Heart left ventricle (tissue), 16 donors: ENCODE results near the gene FSTL4. TPM values are rescaled to one million over a fixed set of nuclear protein-coding genes. Genes with fewer than 3 reads are reported as not detected.

ENCODE experiments used
- ATAC-seq, 4 donors: fragments of 200-7000 bp; cut with Tn5 transposase; one replicate each; pipeline ENCODE4 v1.9.1; 2020 to 2022; ENCODE audit warnings: moderate library complexity in 4 of 4, mild to moderate bottlenecking in 3 of 4, moderate number of reproducible peaks in 1 of 4
- DNase-seq, 5 donors: peaks; one replicate each; pipeline ENCODE4 v3.0.0-alpha.2; 2020
- H3K27ac ChIP-seq, 12 donors: fragments of 200-600 bp; sonication (generic) in 4 of 12; one replicate each; pipeline versions ENCODE4 v1.5.0 to v1.8.0; 2016 to 2022; ENCODE audit warnings: mild to moderate bottlenecking in 2 of 12
- H3K27me3 ChIP-seq, 9 donors: fragments of 200-600 bp; sonication (generic) in 2 of 9; one replicate each; pipeline versions ENCODE4 v1.5.1 to v1.8.0; 2016 to 2022; ENCODE audit warnings: mild to moderate bottlenecking in 3 of 9
- H3K36me3 ChIP-seq, 9 donors: fragments of 200-600 bp; sonication (generic) in 2 of 9; one replicate each; pipeline versions ENCODE4 v1.5.0 to v1.8.0; 2018 to 2022; ENCODE audit warnings: mild to moderate bottlenecking in 2 of 9
- H3K4me1 ChIP-seq, 12 donors: fragments of 200-600 bp; sonication (generic) in 4 of 12; one replicate each; pipeline versions ENCODE4 v1.5.0 to v1.8.0; 2016 to 2022; ENCODE audit warnings: mild to moderate bottlenecking in 3 of 12
- H3K4me3 ChIP-seq, 12 donors: fragments of 200-600 bp; sonication (generic) in 4 of 12; one replicate each; pipeline versions ENCODE4 v1.5.0 to v1.8.0; 2017 to 2022; ENCODE audit warnings: mild to moderate bottlenecking in 9 of 12, moderate library complexity in 4 of 12
- H3K9me3 ChIP-seq, 12 donors: fragments of 200-600 bp; sonication (generic) in 4 of 12; one replicate each; pipeline versions ENCODE4 v1.5.0 to v1.8.0; 2016 to 2022; ENCODE audit warnings: mild to moderate bottlenecking in 1 of 12
- CTCF ChIP-seq, 12 donors: fragments of 200-600 bp; sonication (generic) in 4 of 12; IDR thresholded peaks; one replicate each; pipeline versions ENCODE4 v1.5.0 to v1.8.0; 2018 to 2022; ENCODE audit warnings: antibody characterized with exemption in 12 of 12, mild to moderate bottlenecking in 5 of 12
- POLR2A ChIP-seq, 2 donors: fragments of 450-650 bp; IDR thresholded peaks; one replicate each; pipeline ENCODE4 v1.6.1; 2017; ENCODE audit warnings: antibody characterized with exemption in 2 of 2, mild to moderate bottlenecking in 2 of 2, moderate library complexity in 2 of 2
- WGBS, 4 donors: extraction: QIAGEN DNeasy Blood & Tissue Kit in 2 of 4; methylation state at CpG; one replicate each; pipeline versions ENCODE4 v1.1.5 to v1.1.7; 2013 to 2018; 5-methylcytosine and 5-hydroxymethylcytosine counted together
- intact Hi-C, 10 donors: fragments of 100-400 bp; cut with DNase I; formaldehyde crosslinking; loops; one replicate each; pipeline versions ENCODE4 v1.11.1 to v1.14.2; 2022
- polyA plus RNA-seq, 2 donors: library from polyadenylated mRNA; stranded (reverse); fragments of 200-250 nt; gene quantifications; one replicate each; pipeline ENCODE4 v1.2.3, GENCODE V29; 2013
- total RNA-seq, 9 donors: library from RNA; depleted of rRNA in 2 of 9; stranded (reverse); fragments of >200 nt in 2 of 9; fragmentation: NEBNext Ultra II Directional in 3 of 9; extraction: Animal tissue kit (Norgen Biotek cat#: 25700) in 3 of 9; gene quantifications; one replicate each; pipeline versions ENCODE4 v1.1.0 to v1.2.4, GENCODE V29; 2016 to 2023
- donor health status: ischemic (EF 13 %, LVEDD 7.1; RV severe dilation, severe dysfunction).
- donor health status: healthy with polysubstance abuse.
- donor health status: DM: no; HTN: yes; CAD: no.
- donor health status: DM: no; HTN: no; CAD: no.
- donor health status: ischemic (EF 25% LVEDD 6.9; RV normal size, moderate dysfunction).
- donor health status: ischemic (EF 25% LVEDD 5.7; RV mildly dilated, moderate dysfunction).
- donor health status: healthy.
- donor health status: DM: yes; HTN: yes; CAD: no.
- donor health status: ischemic (EF 35%, LVEDD 5.7; RV mildly dilated, moderate dysfunction).
- donor health status: nonischemic (EF 11% LVEDD 7.7; RV severe dilation, severe dysfunction).
- donor health status: DM: yes; HTN: yes; CAD: no.
- donor health status: PGD.
- donor health status: ischemic (EF 29% LVEDD 5.4; RV normal size, mild dysfunction).
- donor health status: nonischemic (EF 23%, LVEDD 6.1; RV moderate dilation, normal function).

FSTL4 gene
- total and polyA plus RNA-seq, 11 donors = 0.01 to 0.39 (median 0.17) TPM; not detected in 6

DNA sequence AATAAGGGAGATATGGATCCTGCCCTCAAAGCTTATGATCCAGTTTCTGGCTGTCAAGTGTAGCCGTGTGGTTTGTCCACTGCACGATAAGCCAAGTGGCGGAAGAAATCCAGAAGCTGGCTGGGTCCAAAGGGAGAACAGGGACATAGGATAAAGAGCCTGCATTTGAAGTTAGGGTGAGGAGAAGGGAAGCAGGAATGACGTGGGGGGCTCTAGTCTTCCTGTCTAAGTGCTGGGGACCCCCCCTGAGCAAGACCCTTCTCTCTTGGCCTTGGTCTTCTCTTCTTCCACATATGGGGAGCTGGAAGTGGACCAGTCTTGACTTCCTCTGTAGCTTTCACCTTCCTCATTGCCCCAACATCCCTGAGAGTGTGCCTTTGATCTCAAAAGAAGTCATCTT lies 186.6 kb downstream of the FSTL4 start:
- intact Hi-C loops = loop anchor here in 5 of 10 donors (2.0 to 10.0 kb wide), 5 partner anchors 437 to 519 kb away; no protein-coding TSS in a partner anchor
- Histone ChIP-seq H3K9me3 (no peaks in the 10 kb centered on the region), H3K27me3 (peaks cover 0 to 18% (median 0%) of the 10 kb centered on the region in 9 donors), H3K4me3 (no peak overlapping the region), H3K27ac (no peak overlapping the region), H3K36me3 (no peaks in the 10 kb centered on the region), H3K4me1 (peaks cover 0 to 5% (median 0%) of the 10 kb centered on the region in 12 donors)
- WGBS, 4 donors = 78 to 86% (median 82%) methylated on average over 4 of the region's 4 CpGs
- ATAC-seq = no peak
- no peak for DNase-seq
- TF ChIP-seq POLR2A (IDR thresholded peaks at IDR 0.05) (no peak), CTCF (IDR thresholded peaks at IDR 0.05) (no peak)

GRCh38 chr5:133425222-133425621 lies 187.1 kb downstream of the FSTL4 start:
- no peak for ATAC-seq
- Histone ChIP-seq H3K36me3 (no peaks in the 10 kb centered on the region), H3K27me3 (peaks cover 0 to 18% (median 0%) of the 10 kb centered on the region in 9 donors), H3K4me3 (no peak overlapping the region), H3K4me1 (peaks cover 0 to 5% (median 0%) of the 10 kb centered on the region in 12 donors), H3K9me3 (no peaks in the 10 kb centered on the region), H3K27ac (no peak overlapping the region)
- WGBS, 4 donors = 61 to 83% (median 75%) methylated on average over 5 of the region's 5 CpGs
- intact Hi-C loops = loop anchor here in 5 of 10 donors (2.0 to 10.0 kb wide), 5 partner anchors 437 to 520 kb away; no protein-coding TSS in a partner anchor
- no peak for DNase-seq
- no peak for TF ChIP-seq CTCF (IDR thresholded peaks at IDR 0.05)
- TF ChIP-seq POLR2A (IDR thresholded peaks at IDR 0.05) = no peak

DNA sequence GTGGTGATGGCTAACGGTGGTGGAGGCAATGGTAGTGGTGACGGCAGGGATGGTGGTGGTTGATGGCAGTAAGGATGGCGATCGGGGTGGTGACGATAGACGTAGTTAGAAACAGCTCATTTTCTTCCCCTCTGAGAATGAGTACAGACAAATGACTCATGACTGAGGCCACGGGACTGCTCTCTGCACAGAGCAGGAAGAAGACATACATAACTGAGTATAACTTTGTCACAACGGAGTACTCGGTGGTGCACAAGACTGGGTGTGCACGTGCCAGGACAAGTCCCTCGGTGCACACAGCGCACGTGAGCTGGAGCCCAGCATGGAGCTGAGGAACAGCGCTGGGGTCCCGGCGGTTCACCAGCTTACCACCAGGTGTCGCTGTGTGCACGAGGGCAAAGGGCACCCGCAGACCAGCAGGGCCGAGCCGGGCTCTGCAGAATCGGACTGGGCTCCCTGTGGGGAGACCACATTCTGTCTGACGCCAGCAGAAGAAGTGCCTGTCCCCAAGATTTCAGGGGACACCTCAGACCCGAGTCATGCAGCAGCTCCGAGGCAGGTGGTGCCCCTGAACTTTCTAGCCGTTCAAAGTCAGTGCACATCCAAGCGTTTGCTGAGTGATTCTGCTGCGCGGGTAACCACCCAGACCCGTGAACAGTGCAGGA lies 188.6 kb downstream of the FSTL4 start:
- DNase-seq = peak; percentile 38 to 84 (median 65)
- no peak overlapping the region for H3K27ac ChIP-seq
- no peaks in the 10 kb centered on the region for H3K36me3 ChIP-seq
- ATAC-seq = peak; percentile 50 to 89 (median 79)
- TF ChIP-seq POLR2A (IDR thresholded peaks at IDR 0.05) (no peak), CTCF (IDR thresholded peaks at IDR 0.05) (peak; percentile 80 to 95 (median 92))
- 31 to 45% (median 38%) methylated on average over 19 to 30 of the region's 30 CpGs for WGBS, 4 donors
- H3K4me1 ChIP-seq = peaks cover 0 to 5% (median 0%) of the 10 kb centered on the region in 12 donors
- peaks cover 0 to 16% (median 0%) of the 10 kb centered on the region in 9 donors for H3K27me3 ChIP-seq
- H3K4me3 ChIP-seq = no peak overlapping the region
- no peaks in the 10 kb centered on the region for H3K9me3 ChIP-seq
- intact Hi-C loops = loop anchor here (1.0 to 10.0 kb wide), 11 partner anchors 187 to 521 kb away; partner anchors contain the start of gene FSTL4 (in 6 of the 10)

DNA sequence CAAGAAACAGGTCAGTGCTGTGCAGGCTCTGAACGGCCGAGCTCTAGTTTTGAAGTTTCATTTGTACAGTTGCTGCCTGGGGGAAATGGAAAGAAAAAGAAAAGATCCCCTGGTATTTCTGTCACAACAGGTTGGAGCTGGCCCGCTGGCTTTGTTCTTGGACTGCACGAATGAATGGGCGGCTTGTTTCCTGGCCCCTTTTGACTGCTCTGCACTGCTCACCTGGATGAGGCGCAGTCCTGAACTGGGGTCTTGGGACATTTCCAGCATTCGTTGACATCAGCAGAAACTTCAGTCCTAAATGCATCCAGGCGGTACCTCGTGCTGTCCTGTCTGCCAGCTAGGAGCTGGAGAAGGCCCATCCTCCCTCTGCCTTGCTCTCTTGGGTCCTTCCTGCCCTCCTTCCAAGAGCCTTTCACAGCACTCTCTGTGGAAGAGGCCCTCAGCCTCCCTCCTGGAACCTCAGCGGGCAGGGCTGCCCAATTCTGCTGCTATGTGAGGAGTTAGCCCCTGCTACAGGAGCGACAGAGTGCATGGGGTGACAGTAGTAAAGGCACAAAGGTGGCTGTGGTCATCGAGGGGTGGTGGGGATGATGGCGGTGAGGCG lies 189.2 kb downstream of the FSTL4 start:
- intact Hi-C loops = loop anchor here (1.0 to 10.0 kb wide), 11 partner anchors 188 to 522 kb away; partner anchors contain the start of gene FSTL4 (in 6 of the 10)
- no peak overlapping the region for H3K4me3 ChIP-seq
- 85 to 94% (median 89%) methylated on average over 13 to 14 of the region's 14 CpGs for WGBS, 4 donors
- peaks cover 0 to 5% (median 0%) of the 10 kb centered on the region in 12 donors for H3K4me1 ChIP-seq
- no peak for DNase-seq
- H3K27ac ChIP-seq = no peak overlapping the region
- TF ChIP-seq CTCF (IDR thresholded peaks at IDR 0.05) (no peak), POLR2A (IDR thresholded peaks at IDR 0.05) (no peak)
- H3K36me3 ChIP-seq = no peaks in the 10 kb centered on the region
- ATAC-seq = peak in 1 of 4 donors; percentile 9
- H3K27me3 ChIP-seq = peaks cover 0 to 11% (median 0%) of the 10 kb centered on the region in 9 donors
- H3K9me3 ChIP-seq = no peaks in the 10 kb centered on the region
